HG03558 (cell line): ENCODE results near the gene TFDP1.

ENCODE experiments used
- ATAC-seq: cut with Tn5 transposase; IDR thresholded peaks from one replicate; pipeline ENCODE4 v1.9.1; 2021; ENCODE audit warnings: moderate number of reproducible peaks; ENCODE audit not compliant: unreplicated experiment; ENCODE audit errors: extremely low read depth

Gene TFDP1

GRCh38 chr13:113628291-113629270 is 44.0 kb downstream of the TFDP1 start:
- ATAC-seq = no peak

- no peak for ATAC-seq
Observed at GRCh38 chr13:113629866-113630265, 45.3 kb downstream of the TFDP1 start.

- no peak for ATAC-seq
Observed at GRCh38 chr13:113630296-113630695, 45.7 kb downstream of the TFDP1 start.

GRCh38 chr13:113630804-113631203 is 46.3 kb downstream of the TFDP1 start:
- no peak for ATAC-seq

- no peak for ATAC-seq
Observed at GRCh38 chr13:113631341-113632095, 47.0 kb downstream of the TFDP1 start.

GRCh38 chr13:113632706-113633484 is 48.3 kb downstream of the TFDP1 start:
- ATAC-seq = no peak

- no peak for ATAC-seq
Observed at GRCh38 chr13:113633485-113633873, 48.9 kb downstream of the TFDP1 start.

- ATAC-seq = no peak
Observed at GRCh38 chr13:113634279-113635047, 49.9 kb downstream of the TFDP1 start.

GRCh38 chr13:113635048-113635420 is 50.5 kb downstream of the TFDP1 start:
- ATAC-seq = no peak

GRCh38 chr13:113635709-113636108 is 51.2 kb downstream of the TFDP1 start:
- ATAC-seq = no peak

- ATAC-seq = no peak
Observed at GRCh38 chr13:113636266-113636963, 51.9 kb downstream of the TFDP1 start.

GRCh38 chr13:113637262-113638160 is 53.0 kb downstream of the TFDP1 start:
- ATAC-seq = no peak

- no peak for ATAC-seq
Observed at GRCh38 chr13:113638173-113638746, 53.7 kb downstream of the TFDP1 start.

- no peak for ATAC-seq
Observed at GRCh38 chr13:113638806-113639205, 54.3 kb downstream of the TFDP1 start.

GRCh38 chr13:113639616-113640262 is 55.2 kb downstream of the TFDP1 start:
- no peak for ATAC-seq

- ATAC-seq = no peak
Observed at GRCh38 chr13:113641426-113641825, 56.9 kb downstream of the TFDP1 start.

- ATAC-seq = no peak
Observed at GRCh38 chr13:113642563-113642962, 58.0 kb downstream of the TFDP1 start.
